HFFc6 (cell line): Measurements from ENCODE around the gene RNF8. TPM values are rescaled to one million over a fixed set of nuclear protein-coding genes. Genes with fewer than 3 reads are reported as not detected.

Source experiments
- DNase-seq: peaks from one replicate; pipeline ENCODE4 v3.0.0-alpha.2; 2018
- H3K27ac Mint-ChIP-seq: 2 replicates; pipeline ENCODE4 v1.8.0; 2020; ENCODE audit warnings: mild to moderate bottlenecking, mixed read lengths
- H3K27me3 Mint-ChIP-seq: 2 replicates; pipeline ENCODE4 v1.8.0; 2021; ENCODE audit warnings: mild to moderate bottlenecking, moderate library complexity, mixed read lengths; ENCODE audit not compliant: insufficient read depth
- H3K36me3 Mint-ChIP-seq: 2 replicates; pipeline ENCODE4 v1.8.0; 2021; ENCODE audit warnings: low read depth, mixed read lengths
- H3K4me1 Mint-ChIP-seq: 2 replicates; pipeline ENCODE4 v1.8.0; 2020; ENCODE audit warnings: low read depth, mixed read lengths
- H3K4me3 Mint-ChIP-seq: 2 replicates; pipeline ENCODE4 v1.8.0; 2020; ENCODE audit warnings: mild to moderate bottlenecking, moderate library complexity, mixed read lengths
- H3K9me3 Mint-ChIP-seq: 2 replicates; pipeline ENCODE4 v1.8.0; 2020; ENCODE audit warnings: mild to moderate bottlenecking, mixed read lengths
- CTCF ChIP-seq: fragments of 200-600 bp; sonication (generic); IDR thresholded peaks from 2 replicates; pipeline ENCODE4 v1.5.0; 2021; ENCODE audit warnings: antibody characterized with exemption, mild to moderate bottlenecking
- total RNA-seq, 6 experiments: library from RNA; stranded (reverse); fragmentation: NEBNext Ultra II Directional; extraction: Animal tissue kit (Norgen Biotek cat#: 25700); gene quantifications; 2 replicates in 1 of 6; 3 replicates in 5 of 6; pipeline ENCODE4 v1.2.3, GENCODE V29; 2021

Gene RNF8
- total RNA-seq, 6 experiments from 2014 or later = 14.1 to 18.5 (median 17.5) TPM

- Mint-ChIP-seq H3K27ac (no peak overlapping the region), H3K9me3 (no peaks in the 10 kb centered on the region), H3K4me1 (no peaks in the 10 kb centered on the region), H3K36me3 (no peaks in the 10 kb centered on the region), H3K27me3 (peaks cover 18% of the 10 kb centered on the region), H3K4me3 (no peak overlapping the region)
- DNase-seq = no peak
- no peak for TF ChIP-seq CTCF
Measured at GRCh38 chr6:37407948-37408347, 54.2 kb downstream of the RNF8 start.

- no peaks in the 10 kb centered on the region for H3K4me1 Mint-ChIP-seq
- DNase-seq = no peak
- no peak overlapping the region for H3K27ac Mint-ChIP-seq
- H3K27me3 Mint-ChIP-seq = peaks cover 19% of the 10 kb centered on the region
- TF ChIP-seq CTCF = no peak
- H3K9me3 Mint-ChIP-seq = no peaks in the 10 kb centered on the region
- no peak overlapping the region for H3K4me3 Mint-ChIP-seq
- H3K36me3 Mint-ChIP-seq = no peaks in the 10 kb centered on the region
Measured at GRCh38 chr6:37409501-37409900, 55.7 kb downstream of the RNF8 start.

GRCh38 chr6:37417393-37417792 lies 63.6 kb downstream of the RNF8 start:
- no peak for TF ChIP-seq CTCF

GRCh38 chr6:37418722-37419121 lies 64.9 kb downstream of the RNF8 start:
- Mint-ChIP-seq H3K36me3 (peaks cover 6% of the 10 kb centered on the region; the same call in 1 of the 2 replicates), H3K4me1 (0 out of 2 replicates have a peak, but pooled peaks cover 4% of the 10 kb centered on the region), H3K27ac (no peak overlapping the region), H3K27me3 (peaks cover 19% of the 10 kb centered on the region), H3K9me3 (peaks cover 8% of the 10 kb centered on the region), H3K4me3 (no peak overlapping the region)
- no peak for DNase-seq
- no peak for TF ChIP-seq CTCF

More at GRCh38 chr6:37417393-37417792, 63.6 kb downstream of the RNF8 start:
- no peak for DNase-seq
- Mint-ChIP-seq H3K27me3 (peaks cover 19% of the 10 kb centered on the region), H3K4me1 (no peaks in the 10 kb centered on the region), H3K4me3 (no peak overlapping the region), H3K27ac (no peak overlapping the region), H3K9me3 (peaks cover 8% of the 10 kb centered on the region), H3K36me3 (peaks cover 6% of the 10 kb centered on the region; the same call in 1 of the 2 replicates)

GRCh38 chr6:37426058-37426944 lies 72.5 kb downstream of the RNF8 start:
- Mint-ChIP-seq H3K4me3 (no peak overlapping the region), H3K4me1 (peaks cover 11% of the 10 kb centered on the region; the same call in 1 of the 2 replicates), H3K27me3 (peaks cover 16% of the 10 kb centered on the region), H3K9me3 (no peaks in the 10 kb centered on the region), H3K36me3 (no peaks in the 10 kb centered on the region), H3K27ac (no peak overlapping the region)
- no peak for DNase-seq
- TF ChIP-seq CTCF = no peak
